Measurements from ENCODE around the gene GSAP. TPM values are rescaled to one million over a fixed set of nuclear protein-coding genes. Genes with fewer than 3 reads are reported as not detected.

Gene GSAP
- total RNA-seq, 1 experiment from 2014 or later, result 6.5 TPM

- Histone ChIP-seq H3K4me3 (ENCODE audit: low read length) (no peak overlapping the region), H3K27ac (ENCODE audit: low read length) (no peak overlapping the region), H3F3A (ENCODE audit: low read length, unreplicated experiment) (no peaks in the 10 kb centered on the region), H2AFZ (ENCODE audit: low read length) (no peak overlapping the region), H3K9me3 (ENCODE audit: low read length) (no peaks in the 10 kb centered on the region), H3K9ac (ENCODE audit: low read length) (no peak overlapping the region), H3K27me3 (ENCODE audit: low read length) (no peaks in the 10 kb centered on the region), H3K9me2 (replicated peaks; ENCODE audit: low read length) (no peaks in the 10 kb centered on the region), H3K4me2 (ENCODE audit: low read length) (no peak overlapping the region), H3K4me1 (ENCODE audit: insufficient read depth, low read length) (no peaks in the 10 kb centered on the region; the same call in 1 of the 2 replicates), H4K20me1 (ENCODE audit: low read length) (no peaks in the 10 kb centered on the region), H3K36me3 (ENCODE audit: low read depth, low read length) (no peaks in the 10 kb centered on the region), H3K79me2 (ENCODE audit: low read length) (no peaks in the 10 kb centered on the region)
- ChIA-PET CTCF (interaction anchor here (0.6 kb wide), 1 partner anchor 79 kb away, joined by 4 read pairs; no protein-coding TSS in a partner anchor), POLR2A (ENCODE audit: unreplicated experiment) (no interaction called here)
- TF ChIP-seq, protein P1, sequence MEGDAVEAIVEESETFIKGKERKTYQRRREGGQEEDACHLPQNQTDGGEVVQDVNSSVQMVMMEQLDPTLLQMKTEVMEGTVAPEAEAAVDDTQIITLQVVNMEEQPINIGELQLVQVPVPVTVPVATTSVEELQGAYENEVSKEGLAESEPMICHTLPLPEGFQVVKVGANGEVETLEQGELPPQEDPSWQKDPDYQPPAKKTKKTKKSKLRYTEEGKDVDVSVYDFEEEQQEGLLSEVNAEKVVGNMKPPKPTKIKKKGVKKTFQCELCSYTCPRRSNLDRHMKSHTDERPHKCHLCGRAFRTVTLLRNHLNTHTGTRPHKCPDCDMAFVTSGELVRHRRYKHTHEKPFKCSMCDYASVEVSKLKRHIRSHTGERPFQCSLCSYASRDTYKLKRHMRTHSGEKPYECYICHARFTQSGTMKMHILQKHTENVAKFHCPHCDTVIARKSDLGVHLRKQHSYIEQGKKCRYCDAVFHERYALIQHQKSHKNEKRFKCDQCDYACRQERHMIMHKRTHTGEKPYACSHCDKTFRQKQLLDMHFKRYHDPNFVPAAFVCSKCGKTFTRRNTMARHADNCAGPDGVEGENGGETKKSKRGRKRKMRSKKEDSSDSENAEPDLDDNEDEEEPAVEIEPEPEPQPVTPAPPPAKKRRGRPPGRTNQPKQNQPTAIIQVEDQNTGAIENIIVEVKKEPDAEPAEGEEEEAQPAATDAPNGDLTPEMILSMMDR (conservative IDR thresholded peaks at IDR 0.05; ENCODE audit: low read depth, low read length), result no peak
- no peak for TF ChIP-seq EZH2phosphoT487 (IDR thresholded peaks at IDR 0.05; ENCODE audit: borderline replicate concordance, low read length)
- no peak for TF ChIP-seq EZH2 (IDR thresholded peaks at IDR 0.05; ENCODE audit: low read length, unreplicated experiment)
- BruUV-seq (replicated peaks), result no TSS peak
- no peak for DNase-seq
- intact Hi-C loops (cut with micrococcal nuclease), result loop anchor here (10.0 kb wide), 2 partner anchors 244 to 394 kb away; no protein-coding TSS in a partner anchor
- no peak for ATAC-seq
Observed at GRCh38 chr7:77360969-77361368, 55.2 kb downstream of the GSAP start.

DNA sequence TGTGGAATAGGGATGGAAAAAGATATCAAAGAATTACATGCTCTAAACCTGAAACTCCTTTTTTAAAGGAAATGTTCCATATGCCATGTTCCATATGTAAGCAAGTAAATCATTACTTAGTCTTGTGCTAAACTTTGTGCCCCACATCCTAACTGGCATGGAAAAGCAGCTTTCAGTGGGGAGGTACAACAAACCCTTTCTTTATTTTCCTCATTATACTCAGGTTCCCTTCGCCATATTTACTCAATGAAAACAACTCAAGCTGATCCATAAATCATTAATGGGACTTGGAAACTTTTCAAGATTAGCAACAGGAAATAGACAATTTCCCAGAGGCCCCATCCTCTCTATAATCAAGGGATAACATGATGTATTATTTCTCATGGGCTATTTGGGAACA, 56.0 kb downstream of the GSAP start:
- H3K9me2 ChIP-seq (replicated peaks; ENCODE audit: low read length), result no peaks in the 10 kb centered on the region
- ATAC-seq, result no peak
- no peaks in the 10 kb centered on the region for H3K79me2 ChIP-seq (ENCODE audit: low read length)
- H4K20me1 ChIP-seq (ENCODE audit: low read length), result no peaks in the 10 kb centered on the region
- H3K36me3 ChIP-seq (ENCODE audit: low read depth, low read length), result no peaks in the 10 kb centered on the region
- ChIA-PET POLR2A (ENCODE audit: unreplicated experiment) (no interaction called here), CTCF (interaction anchor here (0.6 kb wide), 1 partner anchor 80 kb away, joined by 4 read pairs; no protein-coding TSS in a partner anchor)
- H3K9me3 ChIP-seq (ENCODE audit: low read length), result no peaks in the 10 kb centered on the region
- no peaks in the 10 kb centered on the region for H3F3A ChIP-seq (ENCODE audit: low read length, unreplicated experiment)
- peak; percentile 3 for DNase-seq
- H3K27me3 ChIP-seq (ENCODE audit: low read length), result no peaks in the 10 kb centered on the region
- H3K9ac ChIP-seq (ENCODE audit: low read length), result no peak overlapping the region
- no TSS peak for BruUV-seq (replicated peaks)
- H3K27ac ChIP-seq (ENCODE audit: low read length), result no peak overlapping the region
- no peak overlapping the region for H3K4me2 ChIP-seq (ENCODE audit: low read length)
- H2AFZ ChIP-seq (ENCODE audit: low read length), result no peak overlapping the region
- intact Hi-C loops (cut with micrococcal nuclease), result loop anchor here (10.0 kb wide), 2 partner anchors 245 to 395 kb away; no protein-coding TSS in a partner anchor
- TF ChIP-seq EZH2phosphoT487 (IDR thresholded peaks at IDR 0.05; ENCODE audit: borderline replicate concordance, low read length), result no peak
- TF ChIP-seq, protein P1 (conservative IDR thresholded peaks at IDR 0.05; ENCODE audit: low read depth, low read length), result no peak
- no peak for TF ChIP-seq EZH2 (IDR thresholded peaks at IDR 0.05; ENCODE audit: low read length, unreplicated experiment)
- H3K4me3 ChIP-seq (ENCODE audit: low read length), result no peak overlapping the region
- H3K4me1 ChIP-seq (ENCODE audit: insufficient read depth, low read length), result no peaks in the 10 kb centered on the region; the same call in 1 of the 2 replicates

DNA sequence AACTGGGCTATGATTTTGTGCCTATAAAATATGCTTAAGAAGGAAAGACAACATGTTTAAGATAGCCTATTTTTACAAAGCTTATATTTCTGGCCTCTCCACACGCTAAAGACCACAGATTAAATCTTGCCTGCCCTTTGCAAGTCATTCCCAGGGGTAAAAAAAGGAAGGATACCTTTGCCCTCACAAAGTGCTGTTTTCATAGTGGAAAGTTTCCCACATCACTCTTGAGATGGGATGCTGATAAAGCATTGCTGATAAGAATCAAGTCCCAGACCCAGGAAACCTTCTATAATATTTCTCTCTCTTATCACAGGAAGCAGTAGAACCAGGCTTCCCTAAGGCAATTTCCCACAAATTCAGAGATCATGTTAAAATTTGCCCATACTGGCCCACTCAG, 56.5 kb downstream of the GSAP start:
- Histone ChIP-seq H3K27me3 (ENCODE audit: low read length) (no peaks in the 10 kb centered on the region), H3K9me2 (replicated peaks; ENCODE audit: low read length) (no peaks in the 10 kb centered on the region), H3K9ac (ENCODE audit: low read length) (no peak overlapping the region), H3K9me3 (ENCODE audit: low read length) (no peaks in the 10 kb centered on the region), H3K27ac (ENCODE audit: low read length) (no peak overlapping the region), H3K4me2 (ENCODE audit: low read length) (no peak overlapping the region), H3K4me3 (ENCODE audit: low read length) (no peak overlapping the region), H3K4me1 (ENCODE audit: insufficient read depth, low read length) (no peaks in the 10 kb centered on the region; the same call in 1 of the 2 replicates), H4K20me1 (ENCODE audit: low read length) (no peaks in the 10 kb centered on the region), H3K36me3 (ENCODE audit: low read depth, low read length) (no peaks in the 10 kb centered on the region), H2AFZ (ENCODE audit: low read length) (no peak overlapping the region), H3K79me2 (ENCODE audit: low read length) (no peaks in the 10 kb centered on the region), H3F3A (ENCODE audit: low read length, unreplicated experiment) (no peaks in the 10 kb centered on the region)
- no peak for DNase-seq
- ChIA-PET POLR2A (ENCODE audit: unreplicated experiment) (no interaction called here), CTCF (no interaction called here)
- TF ChIP-seq EZH2phosphoT487 (IDR thresholded peaks at IDR 0.05; ENCODE audit: borderline replicate concordance, low read length) (no peak), EZH2 (IDR thresholded peaks at IDR 0.05; ENCODE audit: low read length, unreplicated experiment) (no peak)
- TF ChIP-seq, protein P1 (conservative IDR thresholded peaks at IDR 0.05; ENCODE audit: low read depth, low read length), result no peak
- no TSS peak for BruUV-seq (replicated peaks)
- no peak for ATAC-seq
- intact Hi-C loops (cut with micrococcal nuclease), result no loop called here
